LNCaP clone FGC (cell line): Measurements from ENCODE around the gene TANGO2.

Experiments
- DNase-seq: peaks from one replicate; pipeline ENCODE4 v3.0.0-alpha.2; 2011; ENCODE audit warnings: low read depth
- H3K4me3 ChIP-seq: 2 replicates; pipeline ENCODE4 v1.5.1; 2011; ENCODE audit warnings: mild to moderate bottlenecking, low read depth, low read length, control low read depth
- TF ChIP-seq, protein P1 (sequence below): IDR thresholded peaks from 2 replicates; pipeline ENCODE4 v1.5.1; 2012; ENCODE audit warnings: mild to moderate bottlenecking; ENCODE audit not compliant: control insufficient read depth, insufficient read depth; ENCODE audit errors: extremely low read depth

Gene TANGO2

DNA sequence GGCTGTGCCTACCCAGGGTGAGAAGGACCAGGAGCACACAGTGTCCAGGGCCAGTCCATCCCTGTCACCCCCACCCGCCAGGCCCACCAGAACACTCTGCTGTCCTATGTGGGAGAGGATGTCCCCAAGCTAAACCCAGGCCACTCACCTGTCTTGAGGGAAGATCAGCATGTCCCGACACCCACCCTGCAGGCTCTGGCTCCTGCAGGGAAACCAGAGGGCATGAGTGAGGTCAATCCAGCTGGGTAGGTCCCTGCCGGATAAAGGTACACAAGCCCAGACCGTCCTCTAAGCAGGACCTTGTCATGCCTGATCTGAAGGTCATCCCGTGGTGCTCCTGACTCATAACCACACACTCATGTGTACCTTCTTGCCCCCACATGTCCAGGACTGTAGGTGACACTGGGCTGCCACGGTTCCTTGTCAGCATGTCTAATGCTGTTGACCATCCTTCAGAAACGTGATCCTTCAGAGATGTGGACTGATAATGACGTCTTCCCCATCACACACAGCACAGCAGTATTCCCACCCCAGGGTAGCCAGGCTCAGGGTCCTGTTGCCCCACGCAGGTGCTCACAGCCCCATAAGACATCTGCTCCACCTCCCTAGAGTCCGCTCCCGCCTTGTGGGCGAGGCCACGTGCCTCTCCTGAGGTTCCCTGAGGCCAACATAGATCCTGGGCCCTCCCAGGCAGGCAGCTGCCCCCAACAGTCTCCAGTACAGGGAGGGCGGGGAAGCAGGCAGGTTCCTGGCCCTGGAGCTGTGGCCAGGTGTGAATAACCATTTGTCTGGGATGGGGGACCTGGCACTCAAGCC, 10.4 kb upstream of the TANGO2 start:
- H3K4me3 ChIP-seq = no peak overlapping the region
- TF ChIP-seq, protein P1, sequence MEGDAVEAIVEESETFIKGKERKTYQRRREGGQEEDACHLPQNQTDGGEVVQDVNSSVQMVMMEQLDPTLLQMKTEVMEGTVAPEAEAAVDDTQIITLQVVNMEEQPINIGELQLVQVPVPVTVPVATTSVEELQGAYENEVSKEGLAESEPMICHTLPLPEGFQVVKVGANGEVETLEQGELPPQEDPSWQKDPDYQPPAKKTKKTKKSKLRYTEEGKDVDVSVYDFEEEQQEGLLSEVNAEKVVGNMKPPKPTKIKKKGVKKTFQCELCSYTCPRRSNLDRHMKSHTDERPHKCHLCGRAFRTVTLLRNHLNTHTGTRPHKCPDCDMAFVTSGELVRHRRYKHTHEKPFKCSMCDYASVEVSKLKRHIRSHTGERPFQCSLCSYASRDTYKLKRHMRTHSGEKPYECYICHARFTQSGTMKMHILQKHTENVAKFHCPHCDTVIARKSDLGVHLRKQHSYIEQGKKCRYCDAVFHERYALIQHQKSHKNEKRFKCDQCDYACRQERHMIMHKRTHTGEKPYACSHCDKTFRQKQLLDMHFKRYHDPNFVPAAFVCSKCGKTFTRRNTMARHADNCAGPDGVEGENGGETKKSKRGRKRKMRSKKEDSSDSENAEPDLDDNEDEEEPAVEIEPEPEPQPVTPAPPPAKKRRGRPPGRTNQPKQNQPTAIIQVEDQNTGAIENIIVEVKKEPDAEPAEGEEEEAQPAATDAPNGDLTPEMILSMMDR = no peak
- no peak for DNase-seq

DNA sequence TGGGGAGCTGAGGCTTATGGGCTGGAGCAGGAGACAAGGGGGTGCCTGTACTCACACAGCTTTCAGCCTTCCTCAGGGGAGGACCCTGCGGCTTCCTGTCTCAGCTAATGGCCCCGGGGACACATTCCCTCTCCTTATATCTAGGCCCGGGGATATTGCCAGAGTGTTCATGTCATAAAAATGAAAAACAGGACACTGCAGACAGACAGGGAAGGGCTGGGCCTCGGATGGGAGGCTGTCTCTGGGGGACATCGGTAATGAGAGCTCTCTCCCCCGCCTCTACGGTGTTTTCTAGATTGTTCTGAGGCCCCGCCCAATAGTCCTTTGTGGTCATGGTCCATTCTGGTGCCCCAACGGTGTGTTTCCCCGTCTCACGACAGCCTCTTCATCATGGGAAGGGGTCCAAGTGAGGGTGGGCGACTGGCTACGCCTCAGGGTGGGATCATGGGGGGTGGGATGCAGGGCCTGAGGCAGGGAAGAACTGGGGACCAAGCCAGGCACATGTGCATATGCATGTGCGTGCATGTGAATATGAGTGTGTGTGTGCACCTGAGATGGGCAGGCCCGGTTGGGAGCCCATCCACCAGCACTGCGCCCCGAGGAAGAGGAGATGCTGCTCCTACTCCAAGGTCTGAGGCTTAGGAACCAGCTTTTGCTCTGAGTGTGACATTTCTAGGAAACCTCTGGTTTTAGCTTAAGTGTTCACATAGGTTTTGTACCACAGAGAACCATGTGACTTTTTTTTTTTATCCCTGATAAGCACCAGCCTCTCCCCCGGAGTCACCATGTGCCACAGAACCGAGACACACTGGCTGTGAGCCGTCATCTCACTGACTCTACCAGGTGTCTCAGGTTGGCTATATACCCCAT, 9.6 kb upstream of the TANGO2 start:
- no peak for DNase-seq
- TF ChIP-seq, protein P1 = no peak
- no peak overlapping the region for H3K4me3 ChIP-seq

DNA sequence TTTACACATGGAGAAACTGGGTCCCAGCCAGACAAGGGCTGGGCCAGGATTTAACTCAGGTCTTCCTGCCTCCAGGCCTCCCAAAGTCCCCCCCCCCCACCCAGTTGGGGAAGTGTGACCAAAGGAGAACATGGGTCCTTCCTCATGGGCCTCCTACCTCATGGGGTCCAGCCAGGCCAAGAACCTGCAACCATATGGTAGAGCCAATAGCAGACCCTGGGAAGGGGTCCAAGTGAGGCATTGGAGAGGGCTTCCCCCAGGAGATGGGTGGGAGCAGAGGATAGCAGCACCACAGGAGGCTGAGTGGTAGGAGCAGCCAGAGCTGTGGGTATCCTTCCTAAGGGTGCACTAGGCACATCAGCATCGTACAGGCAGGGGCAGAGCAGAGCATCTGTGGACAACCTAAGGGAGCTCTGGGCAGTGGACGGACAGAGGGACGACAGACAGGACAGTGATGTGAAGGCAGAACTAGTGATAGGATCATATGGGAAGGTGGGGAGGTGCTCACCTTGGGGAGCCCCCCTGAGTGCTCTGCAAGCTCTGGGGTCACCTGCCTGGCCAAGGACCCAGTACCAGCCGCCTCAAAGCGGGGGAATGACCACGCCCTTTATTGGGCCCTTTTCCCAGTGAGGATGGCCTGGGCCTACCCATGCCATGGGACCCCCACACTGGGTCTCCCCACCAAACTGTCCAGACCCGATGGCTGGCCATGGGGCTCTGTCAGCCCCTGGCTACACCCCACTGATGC, 8.7 kb upstream of the TANGO2 start:
- TF ChIP-seq, protein P1 = no peak

DNA sequence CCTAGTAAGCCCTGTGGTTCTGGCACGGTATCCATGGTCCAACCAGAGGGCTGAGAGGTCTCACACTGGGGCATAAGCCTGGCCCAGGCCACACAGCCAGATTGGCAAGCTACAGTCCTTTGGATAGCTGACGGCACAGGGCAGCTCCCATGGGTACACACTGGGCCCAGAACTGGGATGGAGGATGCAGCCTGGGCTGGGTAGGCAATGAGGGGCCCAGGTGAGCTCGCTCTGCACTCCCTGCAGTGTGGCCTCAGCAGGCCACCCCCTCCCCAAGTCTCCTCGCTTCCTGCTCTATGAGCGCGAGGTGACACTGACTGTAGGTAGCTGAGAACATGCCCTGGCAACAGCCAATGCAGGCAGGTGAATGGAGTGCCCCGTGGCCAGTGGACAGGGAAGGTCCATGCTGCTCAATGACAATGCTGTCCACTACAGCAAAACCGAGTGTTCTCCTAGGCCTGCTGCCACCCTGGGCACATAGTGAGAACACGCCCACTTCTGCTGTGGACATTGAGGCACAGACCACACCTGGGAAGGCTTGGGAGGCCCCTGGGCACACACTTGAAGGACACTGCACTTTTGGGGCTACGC, 8.1 kb upstream of the TANGO2 start:
- TF ChIP-seq, protein P1 = no peak
- no peak for DNase-seq
- H3K4me3 ChIP-seq = no peak overlapping the region

More for the DNA sequence above, 8.7 kb upstream of the TANGO2 start:
- DNase-seq = no peak
- H3K4me3 ChIP-seq = no peak overlapping the region

DNA sequence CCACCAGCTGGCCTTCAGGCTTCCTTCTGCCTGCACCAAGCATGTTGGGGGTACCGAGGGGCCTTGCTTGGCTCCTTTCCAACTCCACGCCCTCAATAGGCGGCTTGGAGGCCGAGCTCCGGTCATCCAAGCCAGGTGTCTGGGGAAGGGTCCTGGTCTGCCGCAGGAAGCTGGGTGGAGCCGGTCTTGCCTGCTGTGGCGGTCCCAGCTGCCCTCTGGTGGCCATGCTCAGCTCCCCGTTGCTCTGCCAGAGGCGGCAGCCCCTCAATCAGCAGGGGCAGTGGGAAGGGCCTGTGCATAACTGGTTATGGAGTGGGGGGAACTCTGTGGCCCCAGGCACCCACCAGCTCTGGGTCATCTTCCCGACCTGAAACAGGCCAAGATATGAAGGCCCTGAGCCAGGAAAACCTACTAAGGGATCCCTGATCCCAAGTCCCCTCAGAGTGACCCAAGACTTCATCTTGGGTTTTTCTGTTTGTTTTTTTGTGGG, 7.5 kb upstream of the TANGO2 start:
- TF ChIP-seq, protein P1 = 0 out of 2 replicates have a peak, but pooled peaks have one; percentile 11
- DNase-seq = no peak

DNA sequence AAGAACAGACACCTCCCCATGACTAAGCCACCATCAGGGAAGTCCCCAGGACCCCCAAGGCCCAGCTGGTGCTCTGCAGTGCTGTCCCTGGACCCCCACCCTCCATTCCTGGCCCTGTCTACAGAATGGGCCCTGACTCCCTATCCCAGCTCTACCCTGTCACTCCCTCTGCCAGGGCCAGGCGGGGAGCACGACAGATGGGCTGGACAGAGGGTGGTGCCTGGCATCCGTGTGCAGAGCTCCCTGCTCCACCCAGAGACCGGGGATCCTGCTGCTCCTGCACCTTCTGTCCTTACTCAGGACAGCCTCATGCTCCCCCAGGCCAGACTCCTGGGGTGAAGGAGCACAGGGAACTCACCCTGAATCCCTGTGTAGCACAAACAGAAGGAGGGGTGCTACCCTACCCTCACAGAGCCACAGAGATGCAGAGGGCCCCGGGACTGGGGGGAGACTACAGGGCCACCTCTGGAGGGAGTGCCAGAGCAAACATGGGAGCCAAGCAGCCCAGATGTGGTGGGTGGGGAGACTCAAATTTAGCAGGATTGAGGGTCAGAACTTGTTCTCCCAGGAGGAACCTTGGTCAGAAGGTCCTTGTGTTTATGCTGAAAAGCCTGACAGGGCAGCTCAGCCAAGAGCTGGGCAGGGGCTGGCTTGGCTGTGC, 6.3 kb upstream of the TANGO2 start:
- no peak overlapping the region for H3K4me3 ChIP-seq
- no peak for DNase-seq
- TF ChIP-seq, protein P1 = no peak

More for the DNA sequence above, 7.5 kb upstream of the TANGO2 start:
- no peak overlapping the region for H3K4me3 ChIP-seq
